ENCODE data around the gene KIF25. TPM values are rescaled to one million over a fixed set of nuclear protein-coding genes. Genes with fewer than 3 reads are reported as not detected.

Gene KIF25
- total RNA-seq, 4 donors from 2014 or later: 0.16 TPM; not detected in 3

GRCh38 chr6:168049277-168049676 lies 51.8 kb downstream of the KIF25 start:
- Histone ChIP-seq H3K27ac (no peak overlapping the region), H3K4me1 (peaks cover 0 to 12% (median 0%) of the 10 kb centered on the region in 3 donors), H3K9me3 (no peaks in the 10 kb centered on the region), H3K36me3 (no peaks in the 10 kb centered on the region), H3K4me3 (no peak overlapping the region), H3K27me3 (no peaks in the 10 kb centered on the region)
- 92% methylated on average over 13 of the region's 20 CpGs; no CpG with 5 or more reads in 1 of the 2 donors for WGBS, 2 donors (ENCODE audit: low coverage in 1 of 2)
- TF ChIP-seq EP300 (IDR thresholded peaks at IDR 0.05) (no peak), POLR2AphosphoS5 (IDR thresholded peaks at IDR 0.05) (no peak), POLR2A (IDR thresholded peaks at IDR 0.05) (no peak), CTCF (IDR thresholded peaks at IDR 0.05) (no peak)
- ATAC-seq: no peak

- WGBS, 2 donors (ENCODE audit: low coverage in 1 of 2): 80% methylated on average over 1 of the region's 21 CpGs; no CpG with 5 or more reads in 1 of the 2 donors
- Histone ChIP-seq H3K27ac (no peak overlapping the region), H3K4me3 (no peak overlapping the region), H3K27me3 (no peaks in the 10 kb centered on the region), H3K4me1 (peaks cover 0 to 17% (median 2%) of the 10 kb centered on the region in 3 donors), H3K9me3 (no peaks in the 10 kb centered on the region), H3K36me3 (no peaks in the 10 kb centered on the region)
- no peak for ATAC-seq
- no peak for TF ChIP-seq POLR2AphosphoS5 (IDR thresholded peaks at IDR 0.05)
- TF ChIP-seq EP300 (IDR thresholded peaks at IDR 0.05): no peak
- TF ChIP-seq POLR2A (IDR thresholded peaks at IDR 0.05): no peak
- TF ChIP-seq CTCF (IDR thresholded peaks at IDR 0.05): no peak
These were observed 52.3 kb downstream of the KIF25 start for GRCh38 chr6:168049706-168050224.

GRCh38 chr6:168050225-168050880 lies 52.9 kb downstream of the KIF25 start:
- ATAC-seq: no peak
- TF ChIP-seq CTCF (IDR thresholded peaks at IDR 0.05): no peak
- TF ChIP-seq POLR2AphosphoS5 (IDR thresholded peaks at IDR 0.05): no peak
- TF ChIP-seq EP300 (IDR thresholded peaks at IDR 0.05): no peak
- TF ChIP-seq POLR2A (IDR thresholded peaks at IDR 0.05): no peak
- Histone ChIP-seq H3K4me3 (no peak overlapping the region), H3K9me3 (no peaks in the 10 kb centered on the region), H3K36me3 (no peaks in the 10 kb centered on the region), H3K27ac (no peak overlapping the region), H3K4me1 (peaks cover 0 to 21% (median 8%) of the 10 kb centered on the region in 3 donors), H3K27me3 (no peaks in the 10 kb centered on the region)
- WGBS, 2 donors (ENCODE audit: low coverage in 1 of 2): 100% methylated on average over 1 to 5 of the region's 27 CpGs

GRCh38 chr6:168050881-168051586 lies 53.6 kb downstream of the KIF25 start:
- no peak for ATAC-seq
- Histone ChIP-seq H3K27me3 (no peaks in the 10 kb centered on the region), H3K36me3 (no peaks in the 10 kb centered on the region), H3K27ac (no peak overlapping the region), H3K4me1 (peaks cover 0 to 16% (median 8%) of the 10 kb centered on the region in 3 donors), H3K9me3 (no peaks in the 10 kb centered on the region), H3K4me3 (no peak overlapping the region)
- WGBS, 2 donors (ENCODE audit: low coverage in 1 of 2): 12 to 55% methylated on average over 2 to 3 of the region's 23 CpGs
- no peak for TF ChIP-seq CTCF (IDR thresholded peaks at IDR 0.05)
- no peak for TF ChIP-seq POLR2A (IDR thresholded peaks at IDR 0.05)
- no peak for TF ChIP-seq POLR2AphosphoS5 (IDR thresholded peaks at IDR 0.05)
- TF ChIP-seq EP300 (IDR thresholded peaks at IDR 0.05): no peak
